Measurements from ENCODE around the gene JPT1.

JPT1 gene

GRCh38 chr17:75154195-75155106, at the start of gene JPT1:
TSS of gene JPT1 (minus strand) at chr17:75154512. CDS start at chr17:75154397, 115 bp downstream.
- H3K9ac ChIP-seq (ENCODE audit: low read length), result peak within 1 kb of the TSS; percentile 86
- peaks cover 18% of the 10 kb centered on the region for H3K4me1 ChIP-seq (ENCODE audit: control insufficient read depth, low read depth, low read length)
- peak within 1 kb of the TSS; percentile 88 for H3K4me3 ChIP-seq (ENCODE audit: low read length)
- H3K36me3 ChIP-seq (ENCODE audit: control insufficient read depth, low read depth, low read length), result no peaks in the 10 kb centered on the region
- H3K27me3 ChIP-seq (ENCODE audit: control insufficient read depth, insufficient read depth, low read length), result no peaks in the 10 kb centered on the region
- peak within 1 kb of the TSS; percentile 22 for H3K27ac ChIP-seq (ENCODE audit: low read length)
- H3K9me3 ChIP-seq (ENCODE audit: control insufficient read depth, low read depth, low read length), result no peaks in the 10 kb centered on the region

- H3K4me3 ChIP-seq (ENCODE audit: low read length), result no peak overlapping the region
- no peaks in the 10 kb centered on the region for H3K27me3 ChIP-seq (ENCODE audit: control insufficient read depth, insufficient read depth, low read length)
- H3K27ac ChIP-seq (ENCODE audit: low read length), result no peak overlapping the region
- no peaks in the 10 kb centered on the region for H3K4me1 ChIP-seq (ENCODE audit: control insufficient read depth, low read depth, low read length)
- no peaks in the 10 kb centered on the region for H3K36me3 ChIP-seq (ENCODE audit: control insufficient read depth, low read depth, low read length)
- H3K9ac ChIP-seq (ENCODE audit: low read length), result no peak overlapping the region
- no peaks in the 10 kb centered on the region for H3K9me3 ChIP-seq (ENCODE audit: control insufficient read depth, low read depth, low read length)
These were observed 45.7 kb upstream of the JPT1 start for GRCh38 chr17:75199886-75200618.

- Histone ChIP-seq H3K4me3 (ENCODE audit: low read length) (no peak overlapping the region), H3K27me3 (ENCODE audit: control insufficient read depth, insufficient read depth, low read length) (no peaks in the 10 kb centered on the region), H3K9ac (ENCODE audit: low read length) (no peak overlapping the region), H3K27ac (ENCODE audit: low read length) (no peak overlapping the region), H3K36me3 (ENCODE audit: control insufficient read depth, low read depth, low read length) (no peaks in the 10 kb centered on the region), H3K4me1 (ENCODE audit: control insufficient read depth, low read depth, low read length) (no peaks in the 10 kb centered on the region), H3K9me3 (ENCODE audit: control insufficient read depth, low read depth, low read length) (no peaks in the 10 kb centered on the region)
These were observed 40.6 kb upstream of the JPT1 start for GRCh38 chr17:75194879-75195278.

GRCh38 chr17:75191584-75191983, 37.3 kb upstream of the JPT1 start:
- no peak overlapping the region for H3K27ac ChIP-seq (ENCODE audit: low read length)
- H3K36me3 ChIP-seq (ENCODE audit: control insufficient read depth, low read depth, low read length), result no peaks in the 10 kb centered on the region
- H3K4me3 ChIP-seq (ENCODE audit: low read length), result no peak overlapping the region
- no peaks in the 10 kb centered on the region for H3K9me3 ChIP-seq (ENCODE audit: control insufficient read depth, low read depth, low read length)
- H3K9ac ChIP-seq (ENCODE audit: low read length), result no peak overlapping the region
- H3K4me1 ChIP-seq (ENCODE audit: control insufficient read depth, low read depth, low read length), result no peaks in the 10 kb centered on the region
- no peaks in the 10 kb centered on the region for H3K27me3 ChIP-seq (ENCODE audit: control insufficient read depth, insufficient read depth, low read length)

- H3K4me3 ChIP-seq (ENCODE audit: low read length), result no peak overlapping the region
- H3K9ac ChIP-seq (ENCODE audit: low read length), result no peak overlapping the region
- no peak overlapping the region for H3K27ac ChIP-seq (ENCODE audit: low read length)
- no peaks in the 10 kb centered on the region for H3K36me3 ChIP-seq (ENCODE audit: control insufficient read depth, low read depth, low read length)
- H3K9me3 ChIP-seq (ENCODE audit: control insufficient read depth, low read depth, low read length), result no peaks in the 10 kb centered on the region
- no peaks in the 10 kb centered on the region for H3K27me3 ChIP-seq (ENCODE audit: control insufficient read depth, insufficient read depth, low read length)
- no peaks in the 10 kb centered on the region for H3K4me1 ChIP-seq (ENCODE audit: control insufficient read depth, low read depth, low read length)
These were observed 34.3 kb upstream of the JPT1 start for GRCh38 chr17:75188614-75189013.

GRCh38 chr17:75183999-75184884, 29.9 kb upstream of the JPT1 start:
- Histone ChIP-seq H3K4me3 (ENCODE audit: low read length) (no peak overlapping the region), H3K9ac (ENCODE audit: low read length) (no peak overlapping the region), H3K36me3 (ENCODE audit: control insufficient read depth, low read depth, low read length) (peaks cover 13% of the 10 kb centered on the region), H3K27ac (ENCODE audit: low read length) (no peak overlapping the region), H3K9me3 (ENCODE audit: control insufficient read depth, low read depth, low read length) (no peaks in the 10 kb centered on the region), H3K27me3 (ENCODE audit: control insufficient read depth, insufficient read depth, low read length) (no peaks in the 10 kb centered on the region), H3K4me1 (ENCODE audit: control insufficient read depth, low read depth, low read length) (peaks cover 4% of the 10 kb centered on the region)

GRCh38 chr17:75182569-75183436, 28.5 kb upstream of the JPT1 start, which contains the start of gene SUMO2:
TSS of gene SUMO2 (minus strand) at chr17:75182959. CDS start at chr17:75182834, 125 bp downstream.
- Histone ChIP-seq H3K9ac (ENCODE audit: low read length) (peak within 1 kb of the TSS; percentile 88), H3K36me3 (ENCODE audit: control insufficient read depth, low read depth, low read length) (peaks cover 26% of the 10 kb centered on the region), H3K9me3 (ENCODE audit: control insufficient read depth, low read depth, low read length) (no peaks in the 10 kb centered on the region), H3K27ac (ENCODE audit: low read length) (peak within 1 kb of the TSS; percentile 90), H3K27me3 (ENCODE audit: control insufficient read depth, insufficient read depth, low read length) (no peaks in the 10 kb centered on the region), H3K4me3 (ENCODE audit: low read length) (peak within 1 kb of the TSS; percentile 86), H3K4me1 (ENCODE audit: control insufficient read depth, low read depth, low read length) (peaks cover 4% of the 10 kb centered on the region)

GRCh38 chr17:75182319-75182568, 27.9 kb upstream of the JPT1 start:
- H3K9me3 ChIP-seq (ENCODE audit: control insufficient read depth, low read depth, low read length), result no peaks in the 10 kb centered on the region
- H3K9ac ChIP-seq (ENCODE audit: low read length), result peak overlapping the region; percentile 88
- peaks cover 4% of the 10 kb centered on the region for H3K4me1 ChIP-seq (ENCODE audit: control insufficient read depth, low read depth, low read length)
- peak overlapping the region; percentile 51 for H3K27ac ChIP-seq (ENCODE audit: low read length)
- peaks cover 28% of the 10 kb centered on the region for H3K36me3 ChIP-seq (ENCODE audit: control insufficient read depth, low read depth, low read length)
- H3K27me3 ChIP-seq (ENCODE audit: control insufficient read depth, insufficient read depth, low read length), result no peaks in the 10 kb centered on the region
- peak overlapping the region; percentile 86 for H3K4me3 ChIP-seq (ENCODE audit: low read length)

GRCh38 chr17:75181608-75182318, 27.5 kb upstream of the JPT1 start:
- H3K9ac ChIP-seq (ENCODE audit: low read length), result peak overlapping the region; percentile 88
- H3K4me1 ChIP-seq (ENCODE audit: control insufficient read depth, low read depth, low read length), result peaks cover 4% of the 10 kb centered on the region
- H3K9me3 ChIP-seq (ENCODE audit: control insufficient read depth, low read depth, low read length), result no peaks in the 10 kb centered on the region
- H3K36me3 ChIP-seq (ENCODE audit: control insufficient read depth, low read depth, low read length), result peaks cover 32% of the 10 kb centered on the region
- H3K4me3 ChIP-seq (ENCODE audit: low read length), result peak overlapping the region; percentile 86
- H3K27me3 ChIP-seq (ENCODE audit: control insufficient read depth, insufficient read depth, low read length), result no peaks in the 10 kb centered on the region
- H3K27ac ChIP-seq (ENCODE audit: low read length), result peak overlapping the region; percentile 51

GRCh38 chr17:75181110-75181509, 26.8 kb upstream of the JPT1 start:
- peaks cover 4% of the 10 kb centered on the region for H3K4me1 ChIP-seq (ENCODE audit: control insufficient read depth, low read depth, low read length)
- peak overlapping the region; percentile 86 for H3K4me3 ChIP-seq (ENCODE audit: low read length)
- peaks cover 38% of the 10 kb centered on the region for H3K36me3 ChIP-seq (ENCODE audit: control insufficient read depth, low read depth, low read length)
- no peaks in the 10 kb centered on the region for H3K9me3 ChIP-seq (ENCODE audit: control insufficient read depth, low read depth, low read length)
- peak overlapping the region; percentile 88 for H3K9ac ChIP-seq (ENCODE audit: low read length)
- H3K27ac ChIP-seq (ENCODE audit: low read length), result no peak overlapping the region
- no peaks in the 10 kb centered on the region for H3K27me3 ChIP-seq (ENCODE audit: control insufficient read depth, insufficient read depth, low read length)
